ENCODE results near the gene SKI. TPM values are rescaled to one million over a fixed set of nuclear protein-coding genes. Genes with fewer than 3 reads are reported as not detected.

The SKI gene
- total and polyA plus RNA-seq, 9 of the 15 experiments (the other 6 are each of a cell fraction or from before 2014, with no cell fraction given), result 0.10 to 60.5 (median 4.6) TPM

- TF ChIP-seq ZNF740 (CRISPR knock-in tag; IDR thresholded peaks at IDR 0.05), result no peak
- peak in 1 of 2 experiments; percentile 67; a peak in 2 of 4 replicates for TF ChIP-seq ZNF740 (tag; IDR thresholded peaks at IDR 0.05)
- no peak for TF ChIP-seq FOXJ3 (CRISPR knock-in tag; IDR thresholded peaks at IDR 0.05)
- no peak for TF ChIP-seq BCL6 (CRISPR knock-in tag; IDR thresholded peaks at IDR 0.05)
- 0 out of 2 replicates have a peak, but pooled peaks have one; percentile 24 for TF ChIP-seq GABPB1 (CRISPR knock-in tag; IDR thresholded peaks at IDR 0.05)
- TF ChIP-seq ZNF644 (tag; IDR thresholded peaks at IDR 0.05; ENCODE audit: low read depth), result no peak
- no peak for TF ChIP-seq MEIS2 (IDR thresholded peaks at IDR 0.05; ENCODE audit: partially characterized antibody)
- no peak for TF ChIP-seq ZKSCAN3 (CRISPR knock-in tag; IDR thresholded peaks at IDR 0.05)
- TF ChIP-seq PHF8 (IDR thresholded peaks at IDR 0.05; ENCODE audit: borderline replicate concordance, low read length), result peak; percentile 59; the same call in 1 of the 2 replicates
Measured at GRCh38 chr1:2204415-2205190, 23.5 kb upstream of the SKI start (continued).

Data from K562 (cell line).